B cell (primary cell): Measurements from ENCODE around the gene CDC5L. TPM values are rescaled to one million over a fixed set of nuclear protein-coding genes. Genes with fewer than 3 reads are reported as not detected.

ENCODE experiments used
- ATAC-seq: fragments of 200-7000 bp; cut with Tn5 transposase; one replicate; pipeline ENCODE4 v1.10.0; 2021; ENCODE audit warnings: low read depth, mild to moderate bottlenecking, moderate number of reproducible peaks, moderate library complexity
- CTCF ChIA-PET: fragments of 350-600 bp; sonication (Branson Sonifier 250); formaldehyde crosslinking; loops from one replicate; lab custom pipeline; 2021; ENCODE audit warnings: antibody characterized with exemption, inconsistent platforms; lab: Charles Lee
- POLR2A ChIA-PET: fragments of 350-600 bp; sonication (Branson Sonifier 250); formaldehyde crosslinking; loops from one replicate; lab custom pipeline; 2021; ENCODE audit warnings: antibody characterized with exemption; lab: Charles Lee
- DNase-seq: peaks from one replicate; pipeline ENCODE4 v3.0.0; 2013
- H2AFZ ChIP-seq: 2 replicates; pipeline ENCODE4 v1.6.1; 2012; ENCODE audit warnings: mild to moderate bottlenecking, low read depth, low read length; ENCODE audit not compliant: insufficient read depth, poor library complexity, severe bottlenecking
- H3K27ac ChIP-seq, 2 donors: 1 replicate in 1 of 2; 2 replicates in 1 of 2; pipeline ENCODE4 v1.5.1; 2012 to 2013; ENCODE audit warnings: low read length in 2 of 2, mild to moderate bottlenecking in 2 of 2, moderate library complexity in 1 of 2
- H3K27me3 ChIP-seq, 4 experiments: fragments of 200-600 bp in 1 of 4; sonication (generic) in 1 of 4; replicated peaks in 1 of 4; 1 replicate in 2 of 4; 2 replicates in 2 of 4; pipeline versions ENCODE4 v1.6.1 to v1.7.0; 2013 to 2016; ENCODE audit warnings: low read length in 3 of 4, mild to moderate bottlenecking in 2 of 4, mixed read lengths in 1 of 4, moderate library complexity in 1 of 4; ENCODE audit not compliant: insufficient read depth in 4 of 4, control insufficient read depth in 3 of 4; ENCODE audit errors: control extremely low read depth in 1 of 4
- H3K36me3 ChIP-seq, 2 experiments: replicated peaks in 1 of 2; 1 replicate in 1 of 2; 2 replicates in 1 of 2; pipeline versions ENCODE4 v1.6.1 to v1.7.1; 2013; ENCODE audit warnings: low read length in 1 of 2; ENCODE audit not compliant: insufficient read depth in 2 of 2, control insufficient read depth in 1 of 2; ENCODE audit errors: control extremely low read depth in 1 of 2, extremely low read depth in 1 of 2
- H3K4me1 ChIP-seq, 2 donors: fragments of 200-600 bp in 1 of 2; sonication (generic) in 1 of 2; 1 replicate in 1 of 2; 2 replicates in 1 of 2; pipeline versions ENCODE4 v1.5.1 to v1.6.1; 2013 to 2017; ENCODE audit warnings: low read length in 2 of 2; ENCODE audit not compliant: control insufficient read depth in 2 of 2, insufficient read depth in 2 of 2
- H3K4me2 ChIP-seq: replicated peaks from 2 replicates; pipeline ENCODE3; 2012; ENCODE audit warnings: mild to moderate bottlenecking, low read depth, low read length; ENCODE audit not compliant: poor library complexity, severe bottlenecking
- H3K4me3 ChIP-seq, 5 experiments: fragments of 200-600 bp in 1 of 5; sonication (generic) in 1 of 5; 1 replicate in 3 of 5; 2 replicates in 2 of 5; pipeline versions ENCODE4 v1.5.1 to v1.7.0; 2011 to 2016; ENCODE audit warnings: low read length in 4 of 5, mild to moderate bottlenecking in 4 of 5, low read depth in 2 of 5, control low read depth in 1 of 5, moderate library complexity in 1 of 5; ENCODE audit not compliant: insufficient read depth in 1 of 5; ENCODE audit errors: control extremely low read depth in 1 of 5, extremely low read depth in 1 of 5
- H3K79me2 ChIP-seq: fragments of 200-600 bp; sonication (generic); one replicate; pipeline ENCODE4 v1.6.0; 2016; ENCODE audit warnings: low read length; ENCODE audit not compliant: control insufficient read depth, insufficient read depth
- H3K9ac ChIP-seq: fragments of 200-600 bp; sonication (generic); 2 replicates; pipeline ENCODE4 v1.6.1; 2017; ENCODE audit warnings: mild to moderate bottlenecking, low read length, moderate library complexity
- H3K9me3 ChIP-seq, 3 donors: one replicate each; pipeline versions ENCODE4 v1.6.1 to v1.7.1; 2013; ENCODE audit warnings: low read length in 2 of 3; ENCODE audit not compliant: control insufficient read depth in 2 of 3, insufficient read depth in 1 of 3; ENCODE audit errors: control extremely low read depth in 1 of 3
- H4K20me1 ChIP-seq: 2 replicates; pipeline ENCODE4 v1.6.0; 2012; ENCODE audit warnings: mild to moderate bottlenecking, low read length; ENCODE audit not compliant: insufficient read depth, control insufficient read depth, poor library complexity, severe bottlenecking
- H3K27ac Mint-ChIP-seq: one replicate; pipeline ENCODE4 v1.8.0; 2021; ENCODE audit warnings: mixed read lengths
- H3K27me3 Mint-ChIP-seq: one replicate; pipeline ENCODE4 v1.8.0; 2021; ENCODE audit warnings: mixed read lengths
- H3K4me1 Mint-ChIP-seq: one replicate; pipeline ENCODE4 v1.8.0; 2021; ENCODE audit warnings: mixed read lengths
- H3K4me3 Mint-ChIP-seq: one replicate; pipeline ENCODE4 v1.8.0; 2021; ENCODE audit warnings: mixed read lengths
- H3K9me3 Mint-ChIP-seq: one replicate; pipeline ENCODE4 v1.8.0; 2022; ENCODE audit warnings: mixed read lengths; ENCODE audit not compliant: insufficient read depth
- CTCF ChIP-seq: fragments of 200-600 bp; IDR thresholded peaks from one replicate; pipeline ENCODE4 v1.8.0; 2022; ENCODE audit warnings: antibody characterized with exemption, mild to moderate bottlenecking
- EZH2 ChIP-seq: IDR thresholded peaks from 2 replicates; pipeline ENCODE4 v1.6.1; 2012; ENCODE audit warnings: borderline replicate concordance, low read depth, mild to moderate bottlenecking, moderate library complexity, low read length; ENCODE audit not compliant: insufficient read depth, poor library complexity, severe bottlenecking
- WGBS: methylation state at CpG from one replicate; pipeline ENCODE4 v1.1.5; 2013; ENCODE audit warnings: missing lambda C conversion rate; ENCODE audit not compliant: insufficient coverage; 5-methylcytosine and 5-hydroxymethylcytosine counted together
- intact Hi-C: fragments of 100-400 bp; cut with micrococcal nuclease; formaldehyde crosslinking; loops from one replicate; pipeline ENCODE4 v1.10.0; 2022
- polyA plus RNA-seq: library from polyadenylated mRNA; depleted of rRNA; stranded (reverse); fragments of >200 nt; gene quantifications from 2 replicates; pipeline ENCODE4 v1.2.3, GENCODE V29; 2012
- total RNA-seq, 2 donors: library from RNA; stranded (reverse); fragments of 120-200 nt in 1 of 2; gene quantifications; 1 replicate in 1 of 2; 2 replicates in 1 of 2; pipeline versions ENCODE4 v1.2.3 to v1.2.4, GENCODE V29; 2013 to 2022

CDC5L gene
- total and polyA plus RNA-seq, 2 donors (not counting 1 experiment from before 2014, with no cell fraction given): 4.1 to 22.2 TPM

- 100% methylated on average over 1 of the region's 2 CpGs for WGBS
- Histone ChIP-seq H3K79me2 (peaks cover 51% of the 10 kb centered on the region), H3K4me2 (no peak overlapping the region), H3K27ac (no peak overlapping the region), H3K4me3 (no peak overlapping the region), H4K20me1 (peaks cover 52% of the 10 kb centered on the region), H3K27me3 (no peaks in the 10 kb centered on the region), H3K36me3 (peaks cover 2 to 75% of the 10 kb centered on the region in 2 experiments), H2AFZ (no peak overlapping the region), H3K9ac (no peak overlapping the region), H3K9me3 (no peaks in the 10 kb centered on the region), H3K4me1 (no peaks in the 10 kb centered on the region)
- H3K27me3 Mint-ChIP-seq: no peaks in the 10 kb centered on the region
- H3K4me3 Mint-ChIP-seq: no peak overlapping the region
- CTCF ChIA-PET: no interaction called here
- DNase-seq (no peak), ATAC-seq (no peak)
- H3K27ac Mint-ChIP-seq: no peak overlapping the region
- intact Hi-C loops: no loop called here
- TF ChIP-seq EZH2 (no peak), CTCF (no peak)
- peaks cover under 1% of the 10 kb centered on the region for H3K4me1 Mint-ChIP-seq
- POLR2A ChIA-PET: no interaction called here
- H3K9me3 Mint-ChIP-seq: no peaks in the 10 kb centered on the region
These were observed 8.0 kb downstream of the CDC5L start for GRCh38 chr6:44395501-44395900.

- H3K9me3 Mint-ChIP-seq: peaks cover 2% of the 10 kb centered on the region
- Histone ChIP-seq H3K9me3 (peaks cover 0 to 4% (median 0%) of the 10 kb centered on the region in 3 donors), H3K4me2 (no peak overlapping the region), H3K27me3 (no peaks in the 10 kb centered on the region), H4K20me1 (peaks cover 51% of the 10 kb centered on the region), H3K4me1 (no peaks in the 10 kb centered on the region), H3K36me3 (peaks cover 2 to 69% of the 10 kb centered on the region in 2 experiments), H3K4me3 (no peak overlapping the region), H3K9ac (no peak overlapping the region), H3K79me2 (peaks cover 46% of the 10 kb centered on the region), H3K27ac (no peak overlapping the region), H2AFZ (no peak overlapping the region)
- POLR2A ChIA-PET: no interaction called here
- H3K4me1 Mint-ChIP-seq: peaks cover 3% of the 10 kb centered on the region
- no peak overlapping the region for H3K27ac Mint-ChIP-seq
- ATAC-seq: no peak
- no CpG with 5 or more reads among the region's 3 CpGs for WGBS
- H3K4me3 Mint-ChIP-seq: no peak overlapping the region
- CTCF ChIA-PET: interaction anchor here (0.7 kb wide), 1 partner anchor 705 kb away, joined by 3 read pairs; no protein-coding TSS in a partner anchor
- TF ChIP-seq EZH2 (no peak), CTCF (no peak)
- no peaks in the 10 kb centered on the region for H3K27me3 Mint-ChIP-seq
- intact Hi-C loops: no loop called here
- no peak for DNase-seq
These were observed 9.5 kb downstream of the CDC5L start for GRCh38 chr6:44396968-44397367.
